HCT116 (cell line): ENCODE results near the gene PAX6. TPM values are rescaled to one million over a fixed set of nuclear protein-coding genes. Genes with fewer than 3 reads are reported as not detected.

ENCODE experiments used
- ATAC-seq: fragments of 200-7000 bp; cut with Tn5 transposase; 2 replicates; pipeline ENCODE4 v1.9.1; 2020; ENCODE audit warnings: mild to moderate bottlenecking, moderate library complexity
- BruUV-seq: library from RNA; stranded (reverse); fragments of 400-500 nt; replicated peaks from 2 replicates; lab custom pipeline; 2021; lab: Mats Ljungman, UMichigan
- CTCF ChIA-PET: fragments of 300-600 bp; sonication (Branson Sonifier 250); formaldehyde crosslinking; loops from one replicate; lab custom pipeline; 2021; ENCODE audit warnings: antibody characterized with exemption; lab: Charles Lee
- POLR2A ChIA-PET: fragments of 300-600, 350-600 bp; sonication (Branson Sonifier 250); formaldehyde crosslinking; loops from one replicate; lab custom pipeline; 2021; ENCODE audit warnings: antibody characterized with exemption; lab: Charles Lee
- RAD21 ChIA-PET, 2 experiments: fragments of 300-600 bp; sonication (Branson Sonifier 250); formaldehyde crosslinking; loops; one replicate each; lab custom pipeline; 2023; ENCODE audit warnings: low total read pairs in 2 of 2; ENCODE audit not compliant: uncharacterized antibody in 2 of 2, unreplicated experiment in 2 of 2, low non-redundant PET in 1 of 2; lab: Charles Lee
- DNase-seq: peaks from one replicate; pipeline ENCODE4 v3.0.0-alpha.2; 2010; ENCODE audit warnings: low read depth, low spot score
- H2AFZ ChIP-seq: fragments of 200-600 bp; shearing (Covaris generic), sonication (generic); 2 replicates; pipeline ENCODE4 v1.6.1; 2017; ENCODE audit warnings: low read depth, mixed run types, mixed read lengths, antibody characterized with exemption, low read length; ENCODE audit not compliant: poor library complexity, severe bottlenecking
- H3K27ac ChIP-seq: 2 replicates; pipeline ENCODE4 v1.5.1; 2012; ENCODE audit warnings: low read depth, low read length
- H3K27me3 ChIP-seq: fragments of 200-600 bp; sonication (generic); 2 replicates; pipeline ENCODE4 v1.6.1; 2016; ENCODE audit warnings: mixed run types, low read length, mixed read lengths; ENCODE audit not compliant: insufficient read depth
- H3K36me3 ChIP-seq, 2 experiments: fragments of 200-500 bp in 1 of 2; fragments of 200-600 bp in 1 of 2; sonication (Bioruptor generic) in 1 of 2; sonication (generic) in 1 of 2; 2 replicates each; pipeline versions ENCODE4 v1.5.1 to v1.6.1; 2014 to 2016; ENCODE audit warnings: low read length in 2 of 2, inconsistent platforms in 1 of 2, mixed read lengths in 1 of 2, mixed run types in 1 of 2; ENCODE audit not compliant: insufficient read depth in 2 of 2, control insufficient read depth in 1 of 2
- H3K4me1 ChIP-seq, 2 experiments: fragments of 200-600 bp in 1 of 2; sonication (generic) in 1 of 2; 2 replicates each; pipeline versions ENCODE4 v1.5.1 to v1.6.1; 2012 to 2017; ENCODE audit warnings: low read length in 2 of 2, inconsistent platforms in 1 of 2, mild to moderate bottlenecking in 1 of 2, mixed read lengths in 1 of 2, mixed run types in 1 of 2, moderate library complexity in 1 of 2; ENCODE audit not compliant: insufficient read depth in 2 of 2, control insufficient read depth in 1 of 2
- H3K4me2 ChIP-seq: fragments of 200-600 bp; sonication (generic); 2 replicates; pipeline ENCODE4 v1.6.1; 2017; ENCODE audit warnings: mixed run types, low read length, mixed read lengths
- H3K4me3 ChIP-seq, 2 experiments: fragments of 200-600 bp in 1 of 2; sonication (generic) in 1 of 2; replicated peaks in 1 of 2; 2 replicates each; pipeline ENCODE4 v1.5.1; 2011 to 2016; ENCODE audit warnings: low read length in 2 of 2, control low read depth in 1 of 2, low read depth in 1 of 2, mild to moderate bottlenecking in 1 of 2, mixed read lengths in 1 of 2, mixed run types in 1 of 2
- H3K79me2 ChIP-seq: fragments of 200-600 bp; sonication (generic); 2 replicates; pipeline ENCODE4 v1.6.1; 2017; ENCODE audit warnings: mild to moderate bottlenecking, mixed run types, low read length, moderate library complexity, mixed read lengths; ENCODE audit not compliant: insufficient read depth
- H3K9ac ChIP-seq: fragments of 200-600 bp; sonication (generic); 2 replicates; pipeline ENCODE4 v1.6.1; 2016; ENCODE audit warnings: low read length, mixed read lengths
- H3K9me2 ChIP-seq: fragments of 200-600 bp; sonication (generic), shearing (Covaris generic); 2 replicates; pipeline ENCODE4 v1.6.1; 2017; ENCODE audit warnings: mixed run types, mild to moderate bottlenecking, moderate library complexity; ENCODE audit not compliant: insufficient read depth
- H3K9me3 ChIP-seq, 2 experiments: fragments of 200-500 bp in 1 of 2; fragments of 200-600 bp in 1 of 2; sonication (Bioruptor generic) in 1 of 2; sonication (generic) in 1 of 2; 2 replicates each; pipeline ENCODE4 v1.6.1; 2014 to 2017; ENCODE audit warnings: low read length in 2 of 2, mixed read lengths in 2 of 2, inconsistent platforms in 1 of 2, low read depth in 1 of 2, mild to moderate bottlenecking in 1 of 2, mixed run types in 1 of 2, moderate library complexity in 1 of 2; ENCODE audit not compliant: control insufficient read depth in 1 of 2, insufficient read depth in 1 of 2
- H4K20me1 ChIP-seq: fragments of 200-600 bp; sonication (generic), shearing (Covaris generic); 2 replicates; pipeline ENCODE4 v1.6.1; 2017; ENCODE audit warnings: mixed run types, mild to moderate bottlenecking, moderate library complexity; ENCODE audit not compliant: insufficient read depth
- CBX3 ChIP-seq: IDR thresholded peaks from 2 replicates; pipeline ENCODE4 v1.6.1; 2012; ENCODE audit warnings: low read depth
- CEBPB ChIP-seq: IDR thresholded peaks from 2 replicates; pipeline ENCODE4 v1.6.1; 2012; ENCODE audit warnings: low read depth
- CTCF ChIP-seq, 3 experiments: fragments of 200-600 bp in 1 of 3; sonication (generic) in 1 of 3; IDR thresholded peaks in 2 of 3; conservative IDR thresholded peaks in 1 of 3; 2 replicates each; pipeline ENCODE4 v1.5.1; 2012 to 2017; ENCODE audit warnings: low read depth in 2 of 3, low read length in 2 of 3, antibody characterized with exemption in 1 of 3, borderline replicate concordance in 1 of 3, control low read depth in 1 of 3, mild to moderate bottlenecking in 1 of 3, mixed read lengths in 1 of 3, mixed run types in 1 of 3, moderate library complexity in 1 of 3; ENCODE audit not compliant: insufficient read depth in 1 of 3
- ELF1 ChIP-seq: IDR thresholded peaks from 2 replicates; pipeline ENCODE4 v1.6.1; 2012; ENCODE audit warnings: low read depth, borderline replicate concordance
- EZH2 ChIP-seq: fragments of 200-600 bp; sonication (generic); IDR thresholded peaks from 2 replicates; pipeline ENCODE4 v1.6.1; 2017; ENCODE audit warnings: antibody characterized with exemption, mixed run types
- EZH2phosphoT487 ChIP-seq: fragments of 200-600 bp; IDR thresholded peaks from 2 replicates; pipeline ENCODE4 v1.6.1; 2018; ENCODE audit warnings: antibody characterized with exemption, borderline replicate concordance
- FOSL1 ChIP-seq: IDR thresholded peaks from 2 replicates; pipeline ENCODE4 v1.6.1; 2012; ENCODE audit warnings: low read depth
- POLR2A ChIP-seq: IDR thresholded peaks from 2 replicates; pipeline ENCODE4 v1.7.0; 2011; ENCODE audit warnings: borderline replicate concordance; ENCODE audit not compliant: insufficient read depth, insufficient read length; ENCODE audit errors: extremely low read depth
- POLR2AphosphoS5 ChIP-seq: IDR thresholded peaks from 2 replicates; pipeline ENCODE4 v1.6.1; 2011; ENCODE audit warnings: mild to moderate bottlenecking, low read depth, low read length, moderate library complexity
- REST ChIP-seq: IDR thresholded peaks from 2 replicates; pipeline ENCODE4 v1.6.1; 2012; ENCODE audit warnings: low read depth
- SIN3A ChIP-seq: IDR thresholded peaks from 2 replicates; pipeline ENCODE4 v1.6.1; 2012; ENCODE audit warnings: low read depth
- SRF ChIP-seq: IDR thresholded peaks from 2 replicates; pipeline ENCODE4 v1.6.1; 2012; ENCODE audit warnings: low read depth
- ZFX ChIP-seq: fragments of 450-650 bp; IDR thresholded peaks from 2 replicates; pipeline ENCODE4 v1.6.1; 2017
- intact Hi-C: fragments of 100-400 bp; cut with micrococcal nuclease; formaldehyde crosslinking; loops from 2 replicates; pipeline ENCODE4 v1.10.0; 2022
- total RNA-seq: library from RNA; stranded (reverse); gene quantifications from one replicate; pipeline ENCODE4 v1.2.1, GENCODE V29; 2021; ENCODE audit not compliant: unreplicated experiment

PAX6 gene
- total RNA-seq, 1 experiment from 2014 or later: 5.3 TPM

- H3K27ac ChIP-seq: no peak overlapping the region
- H3K79me2 ChIP-seq: no peaks in the 10 kb centered on the region
- no peak for TF ChIP-seq SIN3A
- TF ChIP-seq POLR2A: no peak
- TF ChIP-seq ZFX: no peak
- TF ChIP-seq EZH2phosphoT487: no peak
- TF ChIP-seq EZH2: no peak
- no peak for TF ChIP-seq ELF1
- TF ChIP-seq FOSL1: no peak
- no peak for TF ChIP-seq POLR2AphosphoS5
- no peak for TF ChIP-seq CBX3
- no peak for TF ChIP-seq REST
- no peak for TF ChIP-seq CTCF (IDR thresholded peaks at IDR 0.05 in 2 of 3, conservative IDR thresholded peaks at IDR 0.05 in 1 of 3; ENCODE audit: borderline replicate concordance in 1 of 3, insufficient read depth in 1 of 3, low read depth in 2 of 3, low read length in 2 of 3)
- no peak for TF ChIP-seq SRF
- TF ChIP-seq CEBPB: no peak
- POLR2A ChIA-PET: no interaction called here
- intact Hi-C loops: no loop called here
- no peaks in the 10 kb centered on the region for H3K27me3 ChIP-seq
- H2AFZ ChIP-seq: no peak overlapping the region
- no peak overlapping the region for H3K4me3 ChIP-seq
- H4K20me1 ChIP-seq: no peaks in the 10 kb centered on the region
- no TSS peak for BruUV-seq
- CTCF ChIA-PET: no interaction called here
- peak; percentile 49; the same call in 1 of the 2 replicates for ATAC-seq
- no peaks in the 10 kb centered on the region for H3K4me1 ChIP-seq
- H3K36me3 ChIP-seq: no peaks in the 10 kb centered on the region
- H3K9me3 ChIP-seq: no peaks in the 10 kb centered on the region
- no peaks in the 10 kb centered on the region for H3K9me2 ChIP-seq
- no peak overlapping the region for H3K9ac ChIP-seq
- RAD21 ChIA-PET: no interaction called here
- no peak for DNase-seq
- no peak overlapping the region for H3K4me2 ChIP-seq
These were observed 49.5 kb downstream of the PAX6 start for GRCh38 chr11:31761636-31762035.
